Measurements from ENCODE around the gene MRPS9.

Gene MRPS9

GRCh38 chr2:105118960-105119359 lies 81.1 kb downstream of the MRPS9 start:
- Histone ChIP-seq H3K4me1 (ENCODE audit: insufficient read depth, low read length) (no peaks in the 10 kb centered on the region), H3K36me3 (ENCODE audit: insufficient read depth, low read length) (no peaks in the 10 kb centered on the region), H3K9ac (ENCODE audit: low read depth, low read length) (peak overlapping the region; percentile 71; the same call in 1 of the 2 replicates), H3K9me3 (ENCODE audit: control insufficient read depth, insufficient read depth, low read length) (no peaks in the 10 kb centered on the region)

- Histone ChIP-seq H3K9me3 (ENCODE audit: control insufficient read depth, insufficient read depth, low read length) (no peaks in the 10 kb centered on the region), H3K9ac (ENCODE audit: low read depth, low read length) (no peak overlapping the region), H3K4me1 (ENCODE audit: insufficient read depth, low read length) (no peaks in the 10 kb centered on the region), H3K36me3 (ENCODE audit: insufficient read depth, low read length) (no peaks in the 10 kb centered on the region)
Measured at GRCh38 chr2:105121434-105121833, 83.6 kb downstream of the MRPS9 start.

GRCh38 chr2:105125428-105125827 lies 87.6 kb downstream of the MRPS9 start:
- Histone ChIP-seq H3K36me3 (ENCODE audit: insufficient read depth, low read length) (no peaks in the 10 kb centered on the region), H3K9ac (ENCODE audit: low read depth, low read length) (peak overlapping the region; percentile 25; the same call in 1 of the 2 replicates), H3K9me3 (ENCODE audit: control insufficient read depth, insufficient read depth, low read length) (no peaks in the 10 kb centered on the region), H3K4me1 (ENCODE audit: insufficient read depth, low read length) (no peaks in the 10 kb centered on the region)

- Histone ChIP-seq H3K4me1 (ENCODE audit: insufficient read depth, low read length) (no peaks in the 10 kb centered on the region), H3K9ac (ENCODE audit: low read depth, low read length) (no peak overlapping the region), H3K36me3 (ENCODE audit: insufficient read depth, low read length) (no peaks in the 10 kb centered on the region), H3K9me3 (ENCODE audit: control insufficient read depth, insufficient read depth, low read length) (no peaks in the 10 kb centered on the region)
Measured at GRCh38 chr2:105125920-105126319, 88.1 kb downstream of the MRPS9 start.

GRCh38 chr2:105126336-105126735 lies 88.5 kb downstream of the MRPS9 start:
- Histone ChIP-seq H3K4me1 (ENCODE audit: insufficient read depth, low read length) (no peaks in the 10 kb centered on the region), H3K36me3 (ENCODE audit: insufficient read depth, low read length) (no peaks in the 10 kb centered on the region), H3K9ac (ENCODE audit: low read depth, low read length) (no peak overlapping the region), H3K9me3 (ENCODE audit: control insufficient read depth, insufficient read depth, low read length) (no peaks in the 10 kb centered on the region)

- no peaks in the 10 kb centered on the region for H3K9me3 ChIP-seq (ENCODE audit: control insufficient read depth, insufficient read depth, low read length)
- H3K4me1 ChIP-seq (ENCODE audit: insufficient read depth, low read length), result no peaks in the 10 kb centered on the region
- no peaks in the 10 kb centered on the region for H3K36me3 ChIP-seq (ENCODE audit: insufficient read depth, low read length)
- H3K9ac ChIP-seq (ENCODE audit: low read depth, low read length), result no peak overlapping the region
Measured at GRCh38 chr2:105127289-105127915, 89.5 kb downstream of the MRPS9 start.

- no peaks in the 10 kb centered on the region for H3K4me1 ChIP-seq (ENCODE audit: insufficient read depth, low read length)
- no peaks in the 10 kb centered on the region for H3K9me3 ChIP-seq (ENCODE audit: control insufficient read depth, insufficient read depth, low read length)
- no peaks in the 10 kb centered on the region for H3K36me3 ChIP-seq (ENCODE audit: insufficient read depth, low read length)
- H3K9ac ChIP-seq (ENCODE audit: low read depth, low read length), result no peak overlapping the region
Measured at GRCh38 chr2:105129722-105130232, 91.9 kb downstream of the MRPS9 start.

- Histone ChIP-seq H3K4me1 (ENCODE audit: insufficient read depth, low read length) (no peaks in the 10 kb centered on the region), H3K9ac (ENCODE audit: low read depth, low read length) (no peak overlapping the region), H3K9me3 (ENCODE audit: control insufficient read depth, insufficient read depth, low read length) (no peaks in the 10 kb centered on the region), H3K36me3 (ENCODE audit: insufficient read depth, low read length) (no peaks in the 10 kb centered on the region)
Measured at GRCh38 chr2:105130546-105130945, 92.7 kb downstream of the MRPS9 start.

GRCh38 chr2:105134081-105134480 lies 96.2 kb downstream of the MRPS9 start:
- H3K9ac ChIP-seq (ENCODE audit: low read depth, low read length), result no peak overlapping the region
- no peaks in the 10 kb centered on the region for H3K9me3 ChIP-seq (ENCODE audit: control insufficient read depth, insufficient read depth, low read length)
- no peaks in the 10 kb centered on the region for H3K36me3 ChIP-seq (ENCODE audit: insufficient read depth, low read length)
- no peaks in the 10 kb centered on the region for H3K4me1 ChIP-seq (ENCODE audit: insufficient read depth, low read length)

- no peaks in the 10 kb centered on the region for H3K4me1 ChIP-seq (ENCODE audit: insufficient read depth, low read length)
- H3K9me3 ChIP-seq (ENCODE audit: control insufficient read depth, insufficient read depth, low read length), result no peaks in the 10 kb centered on the region
- no peak overlapping the region for H3K9ac ChIP-seq (ENCODE audit: low read depth, low read length)
- H3K36me3 ChIP-seq (ENCODE audit: insufficient read depth, low read length), result no peaks in the 10 kb centered on the region
Measured at GRCh38 chr2:105135436-105135835, 97.6 kb downstream of the MRPS9 start.

GRCh38 chr2:105136394-105136793 lies 98.5 kb downstream of the MRPS9 start:
- Histone ChIP-seq H3K9ac (ENCODE audit: low read depth, low read length) (no peak overlapping the region), H3K36me3 (ENCODE audit: insufficient read depth, low read length) (no peaks in the 10 kb centered on the region), H3K4me1 (ENCODE audit: insufficient read depth, low read length) (no peaks in the 10 kb centered on the region), H3K9me3 (ENCODE audit: control insufficient read depth, insufficient read depth, low read length) (no peaks in the 10 kb centered on the region)

- no peaks in the 10 kb centered on the region for H3K36me3 ChIP-seq (ENCODE audit: insufficient read depth, low read length)
- H3K9me3 ChIP-seq (ENCODE audit: control insufficient read depth, insufficient read depth, low read length), result no peaks in the 10 kb centered on the region
- no peaks in the 10 kb centered on the region for H3K4me1 ChIP-seq (ENCODE audit: insufficient read depth, low read length)
- no peak overlapping the region for H3K9ac ChIP-seq (ENCODE audit: low read depth, low read length)
Measured at GRCh38 chr2:105138643-105139042, 100.8 kb downstream of the MRPS9 start.

- no peaks in the 10 kb centered on the region for H3K9me3 ChIP-seq (ENCODE audit: control insufficient read depth, insufficient read depth, low read length)
- no peak overlapping the region for H3K9ac ChIP-seq (ENCODE audit: low read depth, low read length)
- H3K36me3 ChIP-seq (ENCODE audit: insufficient read depth, low read length), result no peaks in the 10 kb centered on the region
- H3K4me1 ChIP-seq (ENCODE audit: insufficient read depth, low read length), result no peaks in the 10 kb centered on the region
Measured at GRCh38 chr2:105139556-105140239, 101.8 kb downstream of the MRPS9 start.

- H3K36me3 ChIP-seq (ENCODE audit: insufficient read depth, low read length), result no peaks in the 10 kb centered on the region
- H3K9ac ChIP-seq (ENCODE audit: low read depth, low read length), result no peak overlapping the region
- no peaks in the 10 kb centered on the region for H3K9me3 ChIP-seq (ENCODE audit: control insufficient read depth, insufficient read depth, low read length)
- no peaks in the 10 kb centered on the region for H3K4me1 ChIP-seq (ENCODE audit: insufficient read depth, low read length)
Measured at GRCh38 chr2:105140240-105140568, 102.3 kb downstream of the MRPS9 start.

GRCh38 chr2:105141099-105141614 lies 103.3 kb downstream of the MRPS9 start:
- no peaks in the 10 kb centered on the region for H3K9me3 ChIP-seq (ENCODE audit: control insufficient read depth, insufficient read depth, low read length)
- H3K4me1 ChIP-seq (ENCODE audit: insufficient read depth, low read length), result no peaks in the 10 kb centered on the region
- no peaks in the 10 kb centered on the region for H3K36me3 ChIP-seq (ENCODE audit: insufficient read depth, low read length)
- no peak overlapping the region for H3K9ac ChIP-seq (ENCODE audit: low read depth, low read length)
